ENCODE measurements around the gene MAN1C1. TPM values are rescaled to one million over a fixed set of nuclear protein-coding genes. Genes with fewer than 3 reads are reported as not detected.

MAN1C1 gene
- total RNA-seq, 1 experiment from 2014 or later = 16.8 TPM

- DNase-seq (ENCODE audit: low spot score) (no peak), ATAC-seq (no peak)
- Mint-ChIP-seq H3K9me3 (peaks cover 20% of the 10 kb centered on the region), H3K36me3 (peaks cover 3% of the 10 kb centered on the region; the same call in 1 of the 2 replicates), H3K27me3 (ENCODE audit: low read depth) (no peaks in the 10 kb centered on the region), H3K27ac (no peak overlapping the region), H3K4me1 (no peaks in the 10 kb centered on the region), H3K4me3 (no peak overlapping the region)
- CTCF ChIA-PET = no interaction called here
- TF ChIP-seq RORB (CRISPR knock-in tag; IDR thresholded peaks at IDR 0.05) (no peak), TEAD1 (CRISPR knock-in tag; IDR thresholded peaks at IDR 0.05) (no peak), E2F4 (CRISPR knock-in tag; IDR thresholded peaks at IDR 0.05; ENCODE audit: borderline replicate concordance, low read depth) (no peak), GTF2I (CRISPR knock-in tag; conservative IDR thresholded peaks at IDR 0.05) (no peak), ZNF416 (CRISPR knock-in tag; IDR thresholded peaks at IDR 0.05) (no peak), JUN (CRISPR knock-in tag; IDR thresholded peaks at IDR 0.05) (no peak), FOXP4 (CRISPR knock-in tag; IDR thresholded peaks at IDR 0.05) (no peak), HMGXB4 (CRISPR knock-in tag; IDR thresholded peaks at IDR 0.05) (no peak), NFE2L1 (CRISPR knock-in tag; IDR thresholded peaks at IDR 0.05) (no peak), AFF4 (CRISPR knock-in tag; IDR thresholded peaks at IDR 0.05; ENCODE audit: borderline replicate concordance) (no peak), AR (CRISPR knock-in tag; IDR thresholded peaks at IDR 0.05) (no peak), JAZF1 (CRISPR knock-in tag; IDR thresholded peaks at IDR 0.05) (no peak), KAT7 (CRISPR knock-in tag; IDR thresholded peaks at IDR 0.05; ENCODE audit: borderline replicate concordance) (no peak), ZNF232 (CRISPR knock-in tag; IDR thresholded peaks at IDR 0.05) (no peak), SMAD3 (CRISPR knock-in tag; IDR thresholded peaks at IDR 0.05; ENCODE audit: borderline replicate concordance) (no peak)
- POLR2A ChIA-PET = no interaction called here
Measured at GRCh38 chr1:25629836-25630235, 13.2 kb downstream of the MAN1C1 start.

Data from WTC11 (cell line).